HFFc6 (cell line): ENCODE results near the gene BACH2. TPM values are rescaled to one million over a fixed set of nuclear protein-coding genes. Genes with fewer than 3 reads are reported as not detected.

Experiments used
- DNase-seq: peaks from one replicate; pipeline ENCODE4 v3.0.0-alpha.2; 2018
- H3K27ac Mint-ChIP-seq: 2 replicates; pipeline ENCODE4 v1.8.0; 2020; ENCODE audit warnings: mild to moderate bottlenecking, mixed read lengths
- H3K27me3 Mint-ChIP-seq: 2 replicates; pipeline ENCODE4 v1.8.0; 2021; ENCODE audit warnings: mild to moderate bottlenecking, moderate library complexity, mixed read lengths; ENCODE audit not compliant: insufficient read depth
- H3K36me3 Mint-ChIP-seq: 2 replicates; pipeline ENCODE4 v1.8.0; 2021; ENCODE audit warnings: low read depth, mixed read lengths
- H3K4me1 Mint-ChIP-seq: 2 replicates; pipeline ENCODE4 v1.8.0; 2020; ENCODE audit warnings: low read depth, mixed read lengths
- H3K4me3 Mint-ChIP-seq: 2 replicates; pipeline ENCODE4 v1.8.0; 2020; ENCODE audit warnings: mild to moderate bottlenecking, moderate library complexity, mixed read lengths
- H3K9me3 Mint-ChIP-seq: 2 replicates; pipeline ENCODE4 v1.8.0; 2020; ENCODE audit warnings: mild to moderate bottlenecking, mixed read lengths
- total RNA-seq, 6 experiments: library from RNA; stranded (reverse); fragmentation: NEBNext Ultra II Directional; extraction: Animal tissue kit (Norgen Biotek cat#: 25700); gene quantifications; 2 replicates in 1 of 6; 3 replicates in 5 of 6; pipeline ENCODE4 v1.2.3, GENCODE V29; 2021
- TF ChIP-seq, protein P1 (sequence below): fragments of 200-600 bp; sonication (generic); IDR thresholded peaks from 2 replicates; pipeline ENCODE4 v1.5.0; 2021; ENCODE audit warnings: antibody characterized with exemption, mild to moderate bottlenecking

Gene BACH2
- total RNA-seq, 6 experiments from 2014 or later, result not detected

DNA sequence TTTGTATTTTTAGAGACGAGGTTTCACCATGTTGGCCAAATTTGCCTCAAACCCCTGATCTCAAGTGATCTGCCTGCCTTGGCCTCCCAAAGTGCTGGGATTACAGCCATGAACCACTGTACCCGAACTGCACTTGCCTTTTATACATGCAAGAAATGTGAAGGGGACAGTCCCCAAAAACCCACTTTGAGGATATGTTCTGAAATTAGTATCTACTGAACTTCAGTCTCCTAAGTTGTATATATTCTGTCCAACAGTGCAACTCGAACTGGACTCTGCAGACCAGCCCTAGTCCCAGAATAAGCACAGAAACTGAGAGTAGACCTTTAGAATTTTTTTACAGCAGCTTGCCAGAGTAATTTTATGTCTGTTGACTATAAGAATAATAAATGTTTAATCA is 28.5 kb downstream of the BACH2 start:
- TF ChIP-seq, protein P1, sequence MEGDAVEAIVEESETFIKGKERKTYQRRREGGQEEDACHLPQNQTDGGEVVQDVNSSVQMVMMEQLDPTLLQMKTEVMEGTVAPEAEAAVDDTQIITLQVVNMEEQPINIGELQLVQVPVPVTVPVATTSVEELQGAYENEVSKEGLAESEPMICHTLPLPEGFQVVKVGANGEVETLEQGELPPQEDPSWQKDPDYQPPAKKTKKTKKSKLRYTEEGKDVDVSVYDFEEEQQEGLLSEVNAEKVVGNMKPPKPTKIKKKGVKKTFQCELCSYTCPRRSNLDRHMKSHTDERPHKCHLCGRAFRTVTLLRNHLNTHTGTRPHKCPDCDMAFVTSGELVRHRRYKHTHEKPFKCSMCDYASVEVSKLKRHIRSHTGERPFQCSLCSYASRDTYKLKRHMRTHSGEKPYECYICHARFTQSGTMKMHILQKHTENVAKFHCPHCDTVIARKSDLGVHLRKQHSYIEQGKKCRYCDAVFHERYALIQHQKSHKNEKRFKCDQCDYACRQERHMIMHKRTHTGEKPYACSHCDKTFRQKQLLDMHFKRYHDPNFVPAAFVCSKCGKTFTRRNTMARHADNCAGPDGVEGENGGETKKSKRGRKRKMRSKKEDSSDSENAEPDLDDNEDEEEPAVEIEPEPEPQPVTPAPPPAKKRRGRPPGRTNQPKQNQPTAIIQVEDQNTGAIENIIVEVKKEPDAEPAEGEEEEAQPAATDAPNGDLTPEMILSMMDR, result no peak
- Mint-ChIP-seq H3K36me3 (no peaks in the 10 kb centered on the region), H3K4me3 (no peak overlapping the region), H3K4me1 (no peaks in the 10 kb centered on the region), H3K27me3 (peaks cover 2% of the 10 kb centered on the region; the same call in 1 of the 2 replicates), H3K27ac (no peak overlapping the region), H3K9me3 (no peaks in the 10 kb centered on the region)
- no peak for DNase-seq

DNA sequence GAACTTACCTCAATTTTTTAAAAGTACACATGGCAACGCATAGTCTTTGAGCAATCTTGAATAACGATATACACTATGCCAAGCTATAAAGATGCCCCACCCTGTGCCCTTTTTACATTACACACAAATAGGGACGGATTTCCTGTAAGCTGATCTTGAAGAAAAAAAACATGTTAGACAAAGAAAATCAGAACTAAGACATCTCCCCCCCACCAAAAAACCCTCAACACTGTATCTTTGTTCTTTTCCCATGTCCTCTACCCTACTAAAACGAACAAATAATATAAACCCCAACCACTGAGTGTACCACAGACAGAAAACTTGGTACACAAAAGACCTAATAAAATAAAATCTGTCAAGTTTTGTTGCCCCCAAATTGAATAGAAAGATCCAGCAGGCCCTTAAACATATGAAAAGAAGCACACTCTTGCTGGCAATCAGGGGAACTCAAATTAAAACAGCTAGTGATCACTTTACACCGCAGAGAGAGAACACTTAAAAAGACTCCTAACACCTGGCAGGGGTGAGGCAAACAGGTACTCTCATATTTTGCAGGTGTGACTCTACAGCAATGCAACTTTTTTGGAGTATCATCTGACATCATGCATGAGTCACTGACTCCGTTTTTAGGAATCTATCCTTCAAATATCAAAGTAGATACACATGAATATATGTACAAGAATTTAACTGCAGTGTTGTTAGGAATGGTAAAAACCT is 29.6 kb downstream of the BACH2 start:
- Mint-ChIP-seq H3K4me1 (no peaks in the 10 kb centered on the region), H3K4me3 (no peak overlapping the region), H3K27ac (no peak overlapping the region), H3K9me3 (no peaks in the 10 kb centered on the region), H3K36me3 (no peaks in the 10 kb centered on the region), H3K27me3 (peaks cover 2% of the 10 kb centered on the region; the same call in 1 of the 2 replicates)
- TF ChIP-seq, protein P1, result no peak
- no peak for DNase-seq

DNA sequence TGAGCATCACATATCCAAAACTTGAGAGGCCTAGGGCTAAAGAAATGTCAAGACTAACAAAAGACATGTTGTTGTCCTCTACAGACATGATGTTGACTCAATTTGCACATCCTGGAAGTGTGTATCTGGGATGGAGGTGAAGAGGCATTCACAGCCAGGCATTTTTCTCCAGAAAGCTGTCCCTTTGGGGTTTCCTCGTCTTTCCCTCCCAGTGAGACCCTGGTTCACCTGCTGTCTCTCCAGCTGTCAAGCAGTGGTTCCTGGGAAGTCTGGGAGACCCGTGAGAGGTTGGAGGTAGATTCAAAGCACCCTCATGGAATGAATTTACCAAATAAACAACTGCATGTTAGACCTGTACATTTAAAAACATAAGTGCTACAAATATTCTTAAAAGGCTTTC is 32.1 kb downstream of the BACH2 start:
- Mint-ChIP-seq H3K4me3 (no peak overlapping the region), H3K36me3 (no peaks in the 10 kb centered on the region), H3K4me1 (no peaks in the 10 kb centered on the region), H3K27me3 (peaks cover 2% of the 10 kb centered on the region), H3K27ac (no peak overlapping the region), H3K9me3 (no peaks in the 10 kb centered on the region)
- TF ChIP-seq, protein P1, result no peak
- no peak for DNase-seq

DNA sequence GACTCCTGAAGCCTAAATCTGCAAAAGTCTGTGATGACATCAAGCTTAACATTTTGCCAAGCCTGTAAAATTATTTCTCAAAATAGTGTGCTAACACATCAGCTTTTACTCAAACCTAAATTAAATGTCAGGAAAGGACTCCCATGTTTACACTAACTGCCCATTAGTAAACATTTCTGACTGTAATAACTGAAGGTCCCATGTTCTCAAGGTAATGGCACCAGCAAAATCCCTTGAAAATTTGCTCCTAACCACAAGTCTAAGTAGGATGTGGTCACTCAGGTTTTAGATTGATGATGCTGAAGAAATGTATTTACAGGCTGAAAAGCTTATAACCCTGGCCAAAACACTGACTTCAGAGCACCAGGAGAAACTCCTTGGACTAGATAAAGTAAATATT is 33.0 kb downstream of the BACH2 start:
- H3K4me3 Mint-ChIP-seq, result no peak overlapping the region
- H3K9me3 Mint-ChIP-seq, result no peaks in the 10 kb centered on the region
- H3K36me3 Mint-ChIP-seq, result no peaks in the 10 kb centered on the region
- peaks cover 4% of the 10 kb centered on the region for H3K27me3 Mint-ChIP-seq
- no peak for DNase-seq
- no peak overlapping the region for H3K27ac Mint-ChIP-seq
- no peaks in the 10 kb centered on the region for H3K4me1 Mint-ChIP-seq
- TF ChIP-seq, protein P1, result no peak

DNA sequence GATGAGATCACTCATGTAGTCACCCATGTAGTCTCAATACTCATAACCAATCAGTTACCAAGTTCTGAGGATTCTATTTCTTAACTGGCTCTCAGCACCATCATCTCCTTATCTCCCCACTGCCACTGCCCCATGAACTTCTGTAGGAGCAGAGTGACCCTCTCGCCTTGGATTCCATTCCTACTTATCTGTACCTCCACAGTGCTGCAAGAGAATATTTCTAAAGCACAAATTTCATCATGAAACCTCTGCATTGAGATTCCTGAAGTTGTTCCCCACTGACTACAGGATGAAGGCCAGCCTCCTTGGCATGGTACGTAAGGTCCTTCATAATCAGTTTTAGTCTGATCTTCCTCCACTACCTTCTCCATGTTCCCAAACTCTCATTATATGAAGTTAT is 34.8 kb downstream of the BACH2 start:
- H3K36me3 Mint-ChIP-seq, result no peaks in the 10 kb centered on the region
- H3K4me1 Mint-ChIP-seq, result peaks cover 5% of the 10 kb centered on the region
- no peak overlapping the region for H3K27ac Mint-ChIP-seq
- no peaks in the 10 kb centered on the region for H3K9me3 Mint-ChIP-seq
- TF ChIP-seq, protein P1, result no peak
- peaks cover 4% of the 10 kb centered on the region for H3K27me3 Mint-ChIP-seq
- DNase-seq, result no peak
- no peak overlapping the region for H3K4me3 Mint-ChIP-seq

DNA sequence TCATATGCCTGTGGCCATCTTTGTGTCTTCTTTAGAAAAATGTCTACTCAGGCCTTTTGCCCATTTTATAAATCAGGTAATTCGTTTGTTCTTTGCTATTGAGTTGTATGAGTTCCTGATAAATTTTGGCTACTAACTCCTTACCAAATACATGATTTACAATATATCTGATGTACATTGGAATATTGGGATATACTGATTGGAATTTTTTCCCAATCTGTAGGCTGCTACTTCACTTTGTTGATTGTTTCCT is 39.2 kb downstream of the BACH2 start:
- Mint-ChIP-seq H3K4me1 (peaks cover 8% of the 10 kb centered on the region), H3K9me3 (no peaks in the 10 kb centered on the region), H3K4me3 (no peak overlapping the region), H3K27me3 (peaks cover 7% of the 10 kb centered on the region), H3K27ac (no peak overlapping the region), H3K36me3 (no peaks in the 10 kb centered on the region)
- no peak for DNase-seq
- TF ChIP-seq, protein P1, result no peak
